C4-2B (cell line): ENCODE results near the gene ELMO1.

Source experiments
- CTCF ChIP-seq: fragments of 450-650 bp; conservative IDR thresholded peaks from 2 replicates; pipeline ENCODE4 v1.5.1; 2017; ENCODE audit warnings: mild to moderate bottlenecking
- ZFX ChIP-seq: fragments of 450-650 bp; IDR thresholded peaks from 2 replicates; pipeline ENCODE4 v1.6.1; 2017

DNA sequence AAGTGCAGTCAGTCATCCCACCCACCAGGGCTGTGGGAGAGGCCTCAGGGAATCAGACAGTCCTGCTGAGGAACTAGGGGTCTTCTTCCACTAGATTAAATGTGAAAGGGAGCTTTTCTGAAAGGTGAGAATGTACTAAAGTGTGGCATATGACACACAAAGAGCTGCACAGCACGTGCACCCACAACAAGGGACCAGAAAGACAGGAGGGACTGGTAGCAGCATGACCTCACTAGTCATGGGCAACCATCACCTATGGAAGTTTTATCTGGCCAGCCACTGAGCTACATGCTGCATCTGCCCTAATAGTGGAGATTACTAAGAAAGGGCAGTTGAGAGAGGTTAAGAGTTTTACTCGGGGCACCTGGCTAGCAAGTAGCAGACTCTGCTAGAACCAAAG, 519.9 kb downstream of the ELMO1 start:
- no peak for TF ChIP-seq CTCF
- no peak for TF ChIP-seq ZFX
